Stomach (tissue), 4 donors: Measurements from ENCODE around the gene P2RY11.

Experiments
- CTCF ChIP-seq, 7 experiments: fragments of 450-650 bp in 4 of 7; fragments of 200-600 bp in 3 of 7; sonication (generic) in 3 of 7; IDR thresholded peaks; one replicate each; pipeline ENCODE4 v1.5.1; 2016 to 2019; ENCODE audit warnings: antibody characterized with exemption in 7 of 7, control low read depth in 2 of 7, mild to moderate bottlenecking in 1 of 7
- EP300 ChIP-seq: sonication (generic); formaldehyde crosslinking; IDR thresholded peaks from one replicate; pipeline ENCODE4 v1.6.1; 2017; ENCODE audit warnings: antibody characterized with exemption
- POLR2A ChIP-seq, 4 donors: fragments of 450-650 bp; IDR thresholded peaks; one replicate each; pipeline ENCODE4 v1.6.1; 2016; ENCODE audit warnings: antibody characterized with exemption in 4 of 4, control low read depth in 2 of 4, mild to moderate bottlenecking in 1 of 4, moderate library complexity in 1 of 4
- POLR2AphosphoS5 ChIP-seq, 3 donors: sonication (generic); formaldehyde crosslinking; IDR thresholded peaks; one replicate each; pipeline ENCODE4 v1.6.1; 2016; ENCODE audit warnings: antibody characterized with exemption in 3 of 3

DNA sequence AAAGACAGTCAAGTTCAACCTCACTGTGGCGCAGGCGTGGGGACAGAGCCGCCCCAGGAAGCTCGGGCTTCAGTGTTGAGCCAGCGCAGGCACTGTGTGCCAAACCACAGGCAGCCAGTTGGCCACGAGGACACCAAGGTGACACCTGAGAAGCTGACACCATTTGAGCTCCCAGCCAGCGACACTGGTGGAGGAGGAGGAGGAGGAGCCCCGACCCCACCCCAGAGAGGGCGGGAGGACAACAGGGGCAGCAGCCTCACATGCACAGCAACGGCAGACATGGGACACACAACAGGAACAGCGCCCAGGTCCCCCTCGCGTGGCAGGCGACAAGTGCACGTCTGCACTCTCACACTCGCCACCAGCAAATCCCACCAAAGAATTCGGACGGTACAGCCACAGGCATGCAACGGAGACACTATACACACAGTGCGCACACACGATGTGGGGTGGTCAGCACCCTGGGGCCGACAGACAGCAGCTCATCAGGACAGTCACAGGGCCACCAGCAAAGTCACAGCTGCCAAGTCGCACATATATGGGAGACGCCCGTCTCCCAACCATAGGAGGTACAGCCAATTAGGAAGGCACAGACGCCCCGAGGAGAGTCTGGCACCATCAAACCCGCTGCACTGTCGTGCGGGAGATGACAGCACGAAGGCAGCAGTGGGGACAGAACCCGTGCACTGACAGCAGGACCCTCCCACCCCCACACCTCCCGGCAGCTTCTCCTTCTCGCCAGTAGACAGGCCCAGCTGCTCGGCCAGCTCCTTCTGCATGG lies 4.8 kb downstream of the P2RY11 start:
- no peak for TF ChIP-seq CTCF (IDR thresholded peaks at IDR 0.05)
- no peak for TF ChIP-seq EP300
- no peak for TF ChIP-seq POLR2AphosphoS5 (IDR thresholded peaks at IDR 0.05)
- no peak for TF ChIP-seq POLR2A (IDR thresholded peaks at IDR 0.05)
